Measurements from ENCODE around the gene SLC39A9. TPM values are rescaled to one million over a fixed set of nuclear protein-coding genes. Genes with fewer than 3 reads are reported as not detected.

SLC39A9 gene
- total and polyA plus RNA-seq, 2 of the 4 experiments (the other 2 are of a cell fraction), result 41.4 to 168 TPM

DNA sequence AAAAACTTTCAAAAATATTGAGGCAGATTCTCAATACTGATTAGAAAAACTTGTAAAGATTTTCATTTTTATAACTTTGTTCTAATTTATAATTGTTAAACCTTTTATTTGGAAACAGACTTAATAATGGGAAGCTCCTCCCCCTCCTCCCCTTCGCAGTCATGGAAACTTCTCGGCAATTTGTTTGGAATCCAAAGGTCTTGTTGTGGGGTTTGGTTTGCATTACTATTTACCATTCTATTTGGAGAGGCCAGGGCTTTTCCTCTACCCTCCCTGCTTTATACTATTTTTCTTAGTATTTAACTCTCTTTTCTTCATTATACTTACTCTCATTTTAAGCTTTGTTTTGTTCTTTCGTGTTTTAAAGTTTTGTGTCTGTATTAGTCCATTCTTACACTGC, 6.0 kb downstream of the SLC39A9 start:
- Histone ChIP-seq H3K27ac (ENCODE audit: insufficient read depth, low read length) (no peak overlapping the region), H3K9me3 (ENCODE audit: control insufficient read depth, insufficient read depth, low read length) (no peaks in the 10 kb centered on the region), H2BK15ac (ENCODE audit: low read depth, low read length) (no peak overlapping the region), H2BK120ac (ENCODE audit: low read depth, low read length) (no peak overlapping the region), H3K4me2 (ENCODE audit: low read depth, low read length) (no peak overlapping the region), H2AK5ac (ENCODE audit: low read depth, low read length) (no peak overlapping the region), H2BK20ac (ENCODE audit: low read depth, low read length) (no peak overlapping the region), H3K79me1 (ENCODE audit: low read depth in 1 of 2, low read length in 2 of 2) (peaks cover 26 to 66% of the 10 kb centered on the region in 2 experiments), H3K9ac (ENCODE audit: low read depth, low read length) (no peak overlapping the region), H3K4ac (ENCODE audit: low read depth, low read length) (no peak overlapping the region), H3K9me1 (ENCODE audit: insufficient read depth, low read length) (peaks cover 9% of the 10 kb centered on the region), H3K4me1 (ENCODE audit: control insufficient read depth, insufficient read depth, low read length) (peaks cover 1% of the 10 kb centered on the region; the same call in 1 of the 2 replicates), H4K8ac (ENCODE audit: low read depth in 2 of 2, low read length in 2 of 2) (no peak overlapping the region), H4K5ac (ENCODE audit: low read depth, low read length) (no peak overlapping the region), H4K20me1 (ENCODE audit: insufficient read depth, low read length) (peaks cover 37% of the 10 kb centered on the region), H4K91ac (ENCODE audit: insufficient read depth, low read depth, low read length) (no peak overlapping the region), H3K4me3 (ENCODE audit: insufficient read depth, low read depth, low read length) (no peak overlapping the region), H3K18ac (ENCODE audit: low read depth, low read length) (no peak overlapping the region), H2AK9ac (replicated peaks; ENCODE audit: low read depth, low read length, poor library complexity) (no peak overlapping the region), H3K14ac (replicated peaks; ENCODE audit: low read depth, low read length) (no peak overlapping the region), H2AFZ (replicated peaks; ENCODE audit: low read length, poor library complexity) (no peak overlapping the region), H3K23ac (ENCODE audit: low read depth, low read length) (no peak overlapping the region), H3K36me3 (ENCODE audit: control insufficient read depth, insufficient read depth, low read length) (peaks cover 2% of the 10 kb centered on the region; the same call in 1 of the 2 replicates), H3K56ac (ENCODE audit: extremely low read depth, insufficient read depth, low read length) (no peak overlapping the region), H3K27me3 (ENCODE audit: control insufficient read depth, insufficient read depth, low read length) (no peaks in the 10 kb centered on the region), H2BK5ac (ENCODE audit: low read depth, low read length, poor library complexity, severe bottlenecking) (no peak overlapping the region)
- in situ Hi-C loops (cut with MboI; ENCODE audit: low sequenced_read_pairs) (no loop called here), dilution Hi-C loops (cut with HindIII; ENCODE audit: low sequenced_read_pairs, unreplicated experiment) (no loop called here), intact Hi-C loops (cut with micrococcal nuclease) (no loop called here)
- WGBS, 2 experiments (ENCODE audit: extremely low coverage in 2 of 2, insufficient read length in 1 of 2), result no CpG with 5 or more reads among the region's 3 CpGs
- no peak for DNase-seq
- BruUV-seq (replicated peaks), result no TSS peak
- no peak for ATAC-seq (ENCODE audit: low read depth)
- CTCF ChIA-PET, result no interaction called here
- POLR2A ChIA-PET (ENCODE audit: unreplicated experiment), result no interaction called here
- no peak for TF ChIP-seq MXI1 (IDR thresholded peaks at IDR 0.05; ENCODE audit: borderline replicate concordance, low read depth, low read length)
